Measurements from ENCODE around the gene CYP3A5.

- TF ChIP-seq, protein P1, sequence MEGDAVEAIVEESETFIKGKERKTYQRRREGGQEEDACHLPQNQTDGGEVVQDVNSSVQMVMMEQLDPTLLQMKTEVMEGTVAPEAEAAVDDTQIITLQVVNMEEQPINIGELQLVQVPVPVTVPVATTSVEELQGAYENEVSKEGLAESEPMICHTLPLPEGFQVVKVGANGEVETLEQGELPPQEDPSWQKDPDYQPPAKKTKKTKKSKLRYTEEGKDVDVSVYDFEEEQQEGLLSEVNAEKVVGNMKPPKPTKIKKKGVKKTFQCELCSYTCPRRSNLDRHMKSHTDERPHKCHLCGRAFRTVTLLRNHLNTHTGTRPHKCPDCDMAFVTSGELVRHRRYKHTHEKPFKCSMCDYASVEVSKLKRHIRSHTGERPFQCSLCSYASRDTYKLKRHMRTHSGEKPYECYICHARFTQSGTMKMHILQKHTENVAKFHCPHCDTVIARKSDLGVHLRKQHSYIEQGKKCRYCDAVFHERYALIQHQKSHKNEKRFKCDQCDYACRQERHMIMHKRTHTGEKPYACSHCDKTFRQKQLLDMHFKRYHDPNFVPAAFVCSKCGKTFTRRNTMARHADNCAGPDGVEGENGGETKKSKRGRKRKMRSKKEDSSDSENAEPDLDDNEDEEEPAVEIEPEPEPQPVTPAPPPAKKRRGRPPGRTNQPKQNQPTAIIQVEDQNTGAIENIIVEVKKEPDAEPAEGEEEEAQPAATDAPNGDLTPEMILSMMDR (IDR thresholded peaks at IDR 0.05; ENCODE audit: insufficient read depth, low read length): no peak
- no peak for TF ChIP-seq POLR2AphosphoS5 (IDR thresholded peaks at IDR 0.05; ENCODE audit: low read depth)
- TF ChIP-seq, protein P2, sequence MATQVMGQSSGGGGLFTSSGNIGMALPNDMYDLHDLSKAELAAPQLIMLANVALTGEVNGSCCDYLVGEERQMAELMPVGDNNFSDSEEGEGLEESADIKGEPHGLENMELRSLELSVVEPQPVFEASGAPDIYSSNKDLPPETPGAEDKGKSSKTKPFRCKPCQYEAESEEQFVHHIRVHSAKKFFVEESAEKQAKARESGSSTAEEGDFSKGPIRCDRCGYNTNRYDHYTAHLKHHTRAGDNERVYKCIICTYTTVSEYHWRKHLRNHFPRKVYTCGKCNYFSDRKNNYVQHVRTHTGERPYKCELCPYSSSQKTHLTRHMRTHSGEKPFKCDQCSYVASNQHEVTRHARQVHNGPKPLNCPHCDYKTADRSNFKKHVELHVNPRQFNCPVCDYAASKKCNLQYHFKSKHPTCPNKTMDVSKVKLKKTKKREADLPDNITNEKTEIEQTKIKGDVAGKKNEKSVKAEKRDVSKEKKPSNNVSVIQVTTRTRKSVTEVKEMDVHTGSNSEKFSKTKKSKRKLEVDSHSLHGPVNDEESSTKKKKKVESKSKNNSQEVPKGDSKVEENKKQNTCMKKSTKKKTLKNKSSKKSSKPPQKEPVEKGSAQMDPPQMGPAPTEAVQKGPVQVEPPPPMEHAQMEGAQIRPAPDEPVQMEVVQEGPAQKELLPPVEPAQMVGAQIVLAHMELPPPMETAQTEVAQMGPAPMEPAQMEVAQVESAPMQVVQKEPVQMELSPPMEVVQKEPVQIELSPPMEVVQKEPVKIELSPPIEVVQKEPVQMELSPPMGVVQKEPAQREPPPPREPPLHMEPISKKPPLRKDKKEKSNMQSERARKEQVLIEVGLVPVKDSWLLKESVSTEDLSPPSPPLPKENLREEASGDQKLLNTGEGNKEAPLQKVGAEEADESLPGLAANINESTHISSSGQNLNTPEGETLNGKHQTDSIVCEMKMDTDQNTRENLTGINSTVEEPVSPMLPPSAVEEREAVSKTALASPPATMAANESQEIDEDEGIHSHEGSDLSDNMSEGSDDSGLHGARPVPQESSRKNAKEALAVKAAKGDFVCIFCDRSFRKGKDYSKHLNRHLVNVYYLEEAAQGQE (IDR thresholded peaks at IDR 0.05; ENCODE audit: insufficient replicate concordance, low read depth): no peak
These were observed at the start of gene CYP3A5 for GRCh38 chr7:99679400-99680191.
